ENCODE data around the gene PROX2. TPM values are rescaled to one million over a fixed set of nuclear protein-coding genes. Genes with fewer than 3 reads are reported as not detected.

The PROX2 gene
- total RNA-seq (not detected in 2 replicates), polyA plus RNA-seq (0.01 TPM in 1 of 2 replicates, not detected in the other), polyA minus RNA-seq (0.15 TPM in 1 of 2 replicates, not detected in the other), Bru-seq, nascent RNA (not detected), BruChase-seq, experiment 1, labeled RNA remaining after a 6-hour chase (percentile 7 among the genes with signal in this experiment), BruChase-seq, experiment 2, labeled RNA remaining after a 2-hour chase (percentile 8 among the genes with signal in this experiment)
- not detected in 2 replicates for polyA plus RNA-seq (2011; cell fraction: cytosol; rRNA removed)
- polyA plus RNA-seq (2011; cell fraction: nucleus; rRNA removed) = not detected in 2 replicates
- polyA plus RNA-seq (2012) = 0.15 and 0.23 TPM in 2 replicates
- polyA minus RNA-seq (2011; cell fraction: cytosol; rRNA and poly(A)+ RNA removed) = not detected
- polyA minus RNA-seq (2011; cell fraction: nucleus; rRNA and poly(A)+ RNA removed) = not detected in 2 replicates
- long read RNA-seq = 0 reads

- TF ChIP-seq POLR2AphosphoS5 (IDR thresholded peaks at IDR 0.05; ENCODE audit: insufficient read depth, low read depth, low read length) = no peak
- TF ChIP-seq POLR2A (IDR thresholded peaks at IDR 0.05; ENCODE audit: low read depth, low read length) = no peak
- no peak for TF ChIP-seq MAX (IDR thresholded peaks at IDR 0.05; ENCODE audit: insufficient read depth, insufficient read length)
- TF ChIP-seq FOS (IDR thresholded peaks at IDR 0.05; ENCODE audit: borderline replicate concordance, insufficient read depth, low read length) = no peak
- TF ChIP-seq CTCF (IDR thresholded peaks at IDR 0.05; ENCODE audit: extremely low read depth in 1 of 2, insufficient read depth in 1 of 2, low read depth in 1 of 2, low read length in 2 of 2) = no peak
- TF ChIP-seq MYC (IDR thresholded peaks at IDR 0.05; ENCODE audit: low read depth, low read length) = no peak
- no peak for TF ChIP-seq EZH2 (IDR thresholded peaks at IDR 0.05; ENCODE audit: borderline replicate concordance, low read depth, low read length, severe bottlenecking)
- no peak for TF ChIP-seq JUN (IDR thresholded peaks at IDR 0.05; ENCODE audit: borderline replicate concordance, insufficient read depth, insufficient read length, low read depth)
- no peak for TF ChIP-seq GATA2 (IDR thresholded peaks at IDR 0.05; ENCODE audit: insufficient read depth, insufficient read length, low read depth, low read length)
- H3K27ac ChIP-seq (ENCODE audit: insufficient read depth, low read depth, low read length) = no peak within 1 kb of the TSS
- no peaks in the 10 kb centered on the region for H4K20me1 ChIP-seq (replicated peaks; ENCODE audit: control insufficient read depth, extremely low read depth, insufficient read depth, low read length)
- H3K36me3 ChIP-seq (ENCODE audit: control insufficient read depth in 2 of 2, extremely low read depth in 1 of 2, insufficient read depth in 2 of 2, low read length in 2 of 2) = no peaks in the 10 kb centered on the region
- FAIRE-seq (peak; percentile 18), DNase-seq (ENCODE audit: low read depth, low spot score) (peak; percentile 22)
- no peaks in the 10 kb centered on the region for H3K79me2 ChIP-seq (ENCODE audit: control insufficient read depth, insufficient read depth, low read length)
- no TSS peak for BruUV-seq (replicated peaks)
- no peak within 1 kb of the TSS for H3K4me2 ChIP-seq (ENCODE audit: insufficient read depth, low read length)
- no peak within 1 kb of the TSS for H3K9ac ChIP-seq (replicated peaks; ENCODE audit: extremely low read depth, insufficient read depth, low read length)
- ChIA-PET CTCF (interaction anchor here (1.3 to 14.1 kb wide), 4 partner anchors 15 to 212 kb away, joined by 6 to 245 read pairs (median 32); no protein-coding TSS in a partner anchor), POLR2A (interaction anchor here (0.8 kb wide), 1 partner anchor 16 kb away, joined by 8 read pairs; no protein-coding TSS in a partner anchor)
- H3K4me3 ChIP-seq (replicated peaks in 1 of 3; ENCODE audit: insufficient read depth in 1 of 3, low read depth in 1 of 3, low read length in 3 of 3) = no peak within 1 kb of the TSS
- intact Hi-C loops (cut with micrococcal nuclease) (no loop called here), dilution Hi-C loops (cut with MboI; ENCODE audit: extremely low pct_ligation_motif_present, low sequenced_read_pairs) (no loop called here)
- peak within 1 kb of the TSS; percentile 58 for H2AFZ ChIP-seq (ENCODE audit: low read depth, low read length)
- H3K9me3 ChIP-seq (replicated peaks; ENCODE audit: control insufficient read depth, insufficient read depth, low read length) = no peaks in the 10 kb centered on the region
- no peaks in the 10 kb centered on the region for H3K27me3 ChIP-seq (ENCODE audit: control insufficient read depth in 2 of 2, insufficient read depth in 2 of 2, low read length in 2 of 2)
- H3K9me1 ChIP-seq (replicated peaks; ENCODE audit: control insufficient read depth, extremely low read depth, insufficient read depth, low read length) = no peaks in the 10 kb centered on the region
- peaks cover 10% of the 10 kb centered on the region for H3K4me1 ChIP-seq (ENCODE audit: control insufficient read depth, extremely low read depth, insufficient read depth, low read length)
These were observed at the start of gene PROX2 for GRCh38 chr14:74875941-74876913. Gene PROX2, minus strand, starts transcription at chr14:74876145. Its CDS starts 12,311 bp downstream, at chr14:74863834.
